HTR-8/SVneo (cell line): ENCODE results near the gene PPARGC1A.

Experiments used
- DNase-seq: peaks from one replicate; pipeline ENCODE4 v3.0.0; 2011; ENCODE audit warnings: low spot score, mixed read lengths; ENCODE audit not compliant: insufficient read length
- FAIRE-seq: peaks from 2 replicates; lab custom pipeline; 2011; peaks lifted over from hg19 to GRCh38; lab: Jason Lieb, UNC

The PPARGC1A gene

GRCh38 chr4:23915459-23916132 lies 25.7 kb upstream of the PPARGC1A start:
- DNase-seq, result no peak
- no peak for FAIRE-seq

GRCh38 chr4:23911675-23912455 lies 22.0 kb upstream of the PPARGC1A start:
- no peak for DNase-seq
- no peak for FAIRE-seq

- DNase-seq, result no peak
- no peak for FAIRE-seq
These were observed 19.8 kb upstream of the PPARGC1A start for GRCh38 chr4:23909671-23910070.

- FAIRE-seq (no peak), DNase-seq (no peak)
These were observed 17.0 kb upstream of the PPARGC1A start for GRCh38 chr4:23906839-23907238.

- DNase-seq (no peak), FAIRE-seq (no peak)
These were observed 14.8 kb upstream of the PPARGC1A start for GRCh38 chr4:23904639-23905071.

- DNase-seq (no peak), FAIRE-seq (no peak)
These were observed 14.1 kb upstream of the PPARGC1A start for GRCh38 chr4:23903859-23904438.

- FAIRE-seq, result no peak
- DNase-seq, result no peak
These were observed 12.5 kb upstream of the PPARGC1A start for GRCh38 chr4:23902222-23902804.

- no peak for FAIRE-seq
- DNase-seq, result no peak
These were observed 10.8 kb upstream of the PPARGC1A start for GRCh38 chr4:23900636-23901035.

GRCh38 chr4:23899565-23899964 lies 9.7 kb upstream of the PPARGC1A start:
- FAIRE-seq, result no peak
- DNase-seq, result no peak

- DNase-seq, result no peak
- FAIRE-seq, result no peak
These were observed 7.8 kb upstream of the PPARGC1A start for GRCh38 chr4:23897564-23898109.

- FAIRE-seq (no peak), DNase-seq (no peak)
These were observed 4.2 kb upstream of the PPARGC1A start for GRCh38 chr4:23894021-23894420.

- DNase-seq (no peak), FAIRE-seq (no peak)
These were observed 1.2 kb upstream of the PPARGC1A start for GRCh38 chr4:23891064-23891421.

- DNase-seq (no peak), FAIRE-seq (no peak)
These were observed 669 bp upstream of the PPARGC1A start for GRCh38 chr4:23890369-23891063.

- DNase-seq (no peak), FAIRE-seq (no peak)
These were observed 456 bp downstream of the PPARGC1A start for GRCh38 chr4:23889391-23889790.

GRCh38 chr4:23888421-23889319 lies 1.2 kb downstream of the PPARGC1A start:
- no peak for DNase-seq
- FAIRE-seq, result no peak

- DNase-seq, result no peak
- FAIRE-seq, result no peak
These were observed 1.9 kb downstream of the PPARGC1A start for GRCh38 chr4:23887989-23888388.

- DNase-seq (no peak), FAIRE-seq (no peak)
These were observed 2.7 kb downstream of the PPARGC1A start for GRCh38 chr4:23887173-23887572.

- FAIRE-seq, result no peak
These were observed 3.8 kb downstream of the PPARGC1A start for GRCh38 chr4:23885943-23886590.

GRCh38 chr4:23884741-23885140 lies 5.1 kb downstream of the PPARGC1A start:
- FAIRE-seq, result no peak
- DNase-seq, result no peak

More at GRCh38 chr4:23885943-23886590, 3.8 kb downstream of the PPARGC1A start:
- no peak for DNase-seq
